22Rv1 (cell line): Measurements from ENCODE around the gene GAGE12E.
"Not testable (repeated sequence)": the region's sequence is repeated elsewhere in the genome, so short reads cannot be mapped to it uniquely, and the experiment has no call there.

Source experiments
- CTCF ChIP-seq: fragments of 450-650 bp; IDR thresholded peaks from 2 replicates; pipeline ENCODE4 v1.5.1; 2017; ENCODE audit warnings: mild to moderate bottlenecking
- ZFX ChIP-seq: fragments of 450-650 bp; IDR thresholded peaks from 2 replicates; pipeline ENCODE4 v1.6.1; 2017; ENCODE audit warnings: antibody characterized with exemption, borderline replicate concordance

- TF ChIP-seq CTCF, ZFX: not testable (repeated sequence)
These were observed 9.7 kb upstream of the GAGE12E start, which contains the start of gene GAGE12D for GRCh38 chrX:49541433-49541832.
